Measurements from ENCODE around the gene RND1.
"Not testable (repeated sequence)": the region's sequence is repeated elsewhere in the genome, so short reads cannot be mapped to it uniquely, and the experiment has no call there.

Gene RND1

GRCh38 chr12:48866052-48866711 lies 512 bp upstream of the RND1 start:
- no peak for DNase-seq

- DNase-seq, result no peak
These were observed 2.4 kb downstream of the RND1 start for GRCh38 chr12:48863291-48863690.

- no peak for DNase-seq
These were observed 2.9 kb downstream of the RND1 start for GRCh38 chr12:48862760-48863159.

- no peak for DNase-seq
These were observed 4.6 kb downstream of the RND1 start for GRCh38 chr12:48861111-48861510.

- DNase-seq, result not testable (repeated sequence)
These were observed 5.4 kb downstream of the RND1 start for GRCh38 chr12:48860236-48860635.

GRCh38 chr12:48859607-48860006 lies 6.1 kb downstream of the RND1 start:
- no peak for DNase-seq

- DNase-seq, result no peak
These were observed 7.6 kb downstream of the RND1 start for GRCh38 chr12:48858043-48858442.

- DNase-seq, result no peak
These were observed 8.2 kb downstream of the RND1 start for GRCh38 chr12:48857278-48857994.

GRCh38 chr12:48856379-48856778 lies 9.3 kb downstream of the RND1 start:
- no peak for DNase-seq

- DNase-seq, result not testable (repeated sequence)
These were observed 10.7 kb downstream of the RND1 start for GRCh38 chr12:48854932-48855331.

GRCh38 chr12:48854488-48854887 lies 11.2 kb downstream of the RND1 start:
- no peak for DNase-seq

GRCh38 chr12:48852734-48853688 lies 12.7 kb downstream of the RND1 start:
- DNase-seq, result peak; percentile 88

- peak; percentile 98 for DNase-seq
These were observed 13.6 kb downstream of the RND1 start, which contains the start of gene DDX23 for GRCh38 chr12:48851883-48852733. Gene DDX23 (minus strand): TSS chr12:48852163. CDS start chr12:48845782, 6,381 bp downstream.

GRCh38 chr12:48842021-48842420 lies 23.6 kb downstream of the RND1 start:
- DNase-seq, result not testable (repeated sequence)

GRCh38 chr12:48838048-48838447 lies 27.6 kb downstream of the RND1 start:
- DNase-seq, result no peak

- DNase-seq, result no peak
These were observed 33.2 kb downstream of the RND1 start for GRCh38 chr12:48832321-48833060.

GRCh38 chr12:48831257-48831656 lies 34.4 kb downstream of the RND1 start:
- no peak for DNase-seq

- DNase-seq, result no peak
These were observed 36.7 kb downstream of the RND1 start for GRCh38 chr12:48828841-48829575.

GRCh38 chr12:48828293-48828692 lies 37.4 kb downstream of the RND1 start:
- no peak for DNase-seq

- DNase-seq, result no peak
These were observed 38.1 kb downstream of the RND1 start for GRCh38 chr12:48827513-48828096.
